ENCODE measurements around the gene BMERB1.
A peak's percentile ranks its signal among the peaks of the same experiment; 100 is the strongest.

BMERB1 gene

GRCh38 chr16:15616012-15616411, 181.6 kb downstream of the BMERB1 start:
- DNase-seq, result no peak

DNA sequence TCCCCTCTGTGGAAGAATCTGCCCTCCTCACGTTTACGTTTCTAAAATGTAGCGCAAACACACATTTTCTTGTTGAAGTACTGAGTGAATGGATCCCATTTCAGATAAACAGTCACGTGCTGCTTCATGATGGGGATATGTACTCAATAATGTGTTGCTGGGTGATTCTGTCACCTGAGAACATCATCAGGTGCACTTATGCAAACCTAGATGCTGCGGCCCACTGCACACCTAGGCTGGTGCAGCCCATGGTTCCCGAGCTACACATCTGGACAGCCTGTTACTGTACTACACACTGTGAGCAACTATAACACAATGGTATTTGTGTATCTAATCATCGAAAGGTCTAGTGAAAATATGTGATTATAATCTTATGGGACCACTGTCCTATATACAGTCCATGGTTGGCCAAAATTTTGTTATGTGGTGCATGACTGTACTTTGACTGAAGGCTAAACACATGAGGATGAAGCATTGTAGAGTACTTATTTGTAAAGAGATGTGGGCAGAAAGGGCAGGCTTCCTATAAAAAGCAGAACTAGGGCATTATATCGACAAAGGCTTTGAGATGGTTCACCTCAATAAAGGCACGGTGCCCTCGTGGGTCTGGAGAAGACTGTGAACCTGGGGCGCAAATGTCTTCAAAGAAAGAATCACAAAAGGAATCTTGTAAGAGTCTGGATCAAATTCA, 182.2 kb downstream of the BMERB1 start:
- DNase-seq, result no peak

- DNase-seq, result no peak
These were observed 183.5 kb downstream of the BMERB1 start for GRCh38 chr16:15617901-15618300.

DNA sequence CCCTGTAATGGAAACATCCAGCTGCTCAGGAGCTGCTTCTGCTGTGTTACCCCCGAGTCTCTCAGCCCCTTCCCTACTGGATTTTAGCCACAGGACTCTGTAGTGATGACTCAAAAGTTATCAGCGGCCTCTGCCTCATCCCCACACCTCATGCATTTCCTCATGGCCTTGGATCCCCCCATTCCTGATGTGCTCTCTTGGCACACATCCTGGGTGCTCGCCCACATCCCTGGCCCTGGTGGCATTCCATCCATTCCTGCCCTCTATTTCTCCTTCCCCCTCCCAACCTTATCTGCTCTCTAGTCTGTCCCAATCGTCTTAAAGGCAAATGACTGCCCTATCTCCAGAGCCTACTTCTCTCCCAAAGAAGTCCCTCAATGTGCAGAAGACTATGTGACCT, 184.0 kb downstream of the BMERB1 start:
- peak; percentile 57 for DNase-seq

DNA sequence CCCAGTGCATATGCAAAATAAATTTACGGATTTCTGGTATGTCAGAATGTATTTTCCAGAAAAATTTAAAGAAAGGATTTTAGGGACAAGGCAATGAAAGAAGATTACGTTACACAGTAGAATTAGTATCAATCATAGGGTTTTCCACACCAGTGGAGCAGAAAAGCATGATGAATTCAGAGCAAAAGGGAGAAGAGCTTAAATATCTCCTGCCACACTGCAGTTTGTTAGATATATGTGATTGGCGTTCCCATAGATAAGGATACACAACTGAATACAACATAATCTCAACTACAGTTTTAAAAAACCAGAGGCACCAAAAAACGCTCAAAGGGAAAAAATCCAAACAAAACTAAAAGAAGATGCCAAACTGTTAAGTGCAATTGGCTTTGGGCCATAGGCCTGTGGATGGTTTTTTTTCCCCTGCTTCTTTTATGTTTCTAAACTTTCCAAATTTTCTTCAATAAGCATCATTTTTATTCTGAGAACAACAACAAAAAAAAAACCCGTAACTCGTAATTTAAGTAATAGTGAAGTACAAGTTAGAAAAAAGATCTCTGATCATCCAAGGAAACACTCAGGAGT, 186.3 kb downstream of the BMERB1 start:
- DNase-seq, result no peak

DNA sequence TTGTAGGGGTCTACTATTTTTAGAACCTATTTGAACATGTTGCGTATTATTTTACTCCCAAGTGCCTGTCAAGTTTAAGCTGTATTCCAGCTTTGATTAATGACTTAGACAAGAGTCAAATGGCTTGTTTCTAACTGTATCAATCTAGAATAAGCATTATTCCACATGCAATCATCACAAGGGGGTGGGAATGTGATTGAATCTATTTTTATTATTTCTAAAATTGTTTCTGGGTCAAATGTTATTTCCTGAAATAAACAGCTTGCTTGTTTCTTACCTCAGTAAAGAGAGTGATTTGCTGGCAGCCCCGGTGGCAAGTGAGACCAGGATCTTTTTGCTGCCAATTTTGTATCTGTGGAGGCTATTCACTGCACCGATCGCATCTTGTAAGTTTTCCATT, 187.1 kb downstream of the BMERB1 start:
- no peak for DNase-seq

DNA sequence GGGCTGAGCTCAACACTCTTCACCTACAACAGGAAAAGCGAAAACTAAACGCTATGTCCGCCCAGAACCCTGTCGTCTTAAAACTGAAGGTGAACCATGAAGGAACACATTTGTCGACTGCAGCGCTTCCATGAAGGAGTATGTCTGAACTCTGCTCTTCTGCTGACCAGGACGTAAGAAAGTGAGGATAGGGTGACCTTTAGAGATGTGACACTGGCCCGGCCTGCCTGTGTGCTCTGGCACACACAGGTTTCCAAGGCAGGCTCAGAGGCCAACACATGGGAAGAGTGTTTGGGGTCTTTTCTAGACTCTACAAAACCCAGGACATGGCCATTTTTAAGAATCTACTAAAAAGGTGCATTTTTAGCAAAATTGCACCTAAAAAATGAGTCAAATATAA, 187.5 kb downstream of the BMERB1 start:
- DNase-seq, result no peak

- no peak for DNase-seq
These were observed 197.5 kb downstream of the BMERB1 start for GRCh38 chr16:15631730-15632409.

GRCh38 chr16:15635926-15636325, 201.5 kb downstream of the BMERB1 start:
- DNase-seq, result no peak

DNA sequence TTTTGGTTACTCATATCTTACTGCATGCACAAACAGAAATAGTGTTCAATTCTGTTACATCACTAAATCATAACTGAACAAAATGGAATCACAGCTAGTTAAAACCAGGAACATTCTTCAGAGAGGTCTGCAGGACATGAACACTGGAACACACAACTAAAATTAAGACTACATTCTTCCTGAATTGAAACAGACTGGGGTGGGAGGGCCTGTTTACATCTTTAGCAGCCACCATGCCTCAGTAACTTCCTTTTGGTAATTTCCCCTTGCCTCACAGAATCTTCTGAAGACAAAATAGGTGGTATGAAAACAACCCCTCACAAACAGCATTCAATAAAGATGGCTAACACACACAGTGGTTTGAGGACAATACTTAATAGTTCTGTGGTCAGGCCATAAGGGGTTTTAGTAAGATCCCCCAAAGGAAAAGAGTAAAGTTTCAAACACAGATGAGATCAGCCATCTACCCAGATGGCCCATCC, 202.0 kb downstream of the BMERB1 start:
- DNase-seq, result no peak
